GM19351 (cell line): ENCODE data around the gene LRRN1.

Experiments used
- ATAC-seq: cut with Tn5 transposase; IDR thresholded peaks from one replicate; pipeline ENCODE4 v1.9.1; 2021; ENCODE audit warnings: mild to moderate bottlenecking, moderate library complexity; ENCODE audit not compliant: unreplicated experiment

The LRRN1 gene

GRCh38 chr3:3893590-3893989, 94.4 kb downstream of the LRRN1 start:
- no peak for ATAC-seq
